Measurements from ENCODE around the gene THSD4.

The THSD4 gene

GRCh38 chr15:71440489-71441110 is 325.3 kb downstream of the THSD4 start:
- peak in 1 of 2 donors; percentile 31 for DNase-seq

- DNase-seq, result peak in 1 of 2 donors; percentile 13
These were observed 328.3 kb downstream of the THSD4 start for GRCh38 chr15:71443538-71443937.

DNA sequence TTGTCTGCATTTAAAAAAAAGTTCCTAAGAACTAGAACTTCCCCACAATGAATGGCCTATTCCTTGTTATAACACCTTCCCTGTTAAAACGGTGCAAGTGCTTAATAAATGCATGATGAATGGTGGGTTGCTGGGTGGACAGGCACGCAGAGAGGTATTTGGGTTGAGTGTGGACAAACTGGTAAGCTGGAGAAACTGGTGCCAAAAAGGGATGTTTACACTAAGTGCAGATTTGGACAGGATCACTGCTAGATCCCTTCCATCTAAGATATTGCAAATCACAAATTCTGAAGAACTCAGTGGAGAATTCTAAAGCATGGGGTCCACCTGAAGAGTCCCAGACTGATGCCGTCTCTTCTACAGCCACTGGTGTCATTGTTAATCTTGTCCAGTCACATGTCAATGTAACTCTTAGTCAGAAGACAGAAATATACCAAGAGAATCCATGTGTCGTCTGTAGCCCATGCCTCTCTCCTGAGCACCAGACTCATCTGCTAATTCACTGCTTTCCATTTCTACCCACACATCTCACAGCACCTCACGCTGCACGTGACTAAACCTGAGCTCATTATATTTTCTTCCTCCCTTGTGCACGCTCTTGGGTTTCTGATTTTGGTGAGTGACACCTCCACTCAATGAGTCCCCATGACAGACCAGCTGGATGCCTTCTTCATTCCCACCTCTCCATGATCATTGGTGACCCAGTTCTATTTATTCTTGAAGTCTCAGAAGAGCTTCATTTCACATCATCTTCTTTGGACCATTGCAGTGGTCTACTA is 328.9 kb downstream of the THSD4 start:
- DNase-seq, result no peak

GRCh38 chr15:71444866-71445590 is 329.8 kb downstream of the THSD4 start:
- DNase-seq, result no peak

DNA sequence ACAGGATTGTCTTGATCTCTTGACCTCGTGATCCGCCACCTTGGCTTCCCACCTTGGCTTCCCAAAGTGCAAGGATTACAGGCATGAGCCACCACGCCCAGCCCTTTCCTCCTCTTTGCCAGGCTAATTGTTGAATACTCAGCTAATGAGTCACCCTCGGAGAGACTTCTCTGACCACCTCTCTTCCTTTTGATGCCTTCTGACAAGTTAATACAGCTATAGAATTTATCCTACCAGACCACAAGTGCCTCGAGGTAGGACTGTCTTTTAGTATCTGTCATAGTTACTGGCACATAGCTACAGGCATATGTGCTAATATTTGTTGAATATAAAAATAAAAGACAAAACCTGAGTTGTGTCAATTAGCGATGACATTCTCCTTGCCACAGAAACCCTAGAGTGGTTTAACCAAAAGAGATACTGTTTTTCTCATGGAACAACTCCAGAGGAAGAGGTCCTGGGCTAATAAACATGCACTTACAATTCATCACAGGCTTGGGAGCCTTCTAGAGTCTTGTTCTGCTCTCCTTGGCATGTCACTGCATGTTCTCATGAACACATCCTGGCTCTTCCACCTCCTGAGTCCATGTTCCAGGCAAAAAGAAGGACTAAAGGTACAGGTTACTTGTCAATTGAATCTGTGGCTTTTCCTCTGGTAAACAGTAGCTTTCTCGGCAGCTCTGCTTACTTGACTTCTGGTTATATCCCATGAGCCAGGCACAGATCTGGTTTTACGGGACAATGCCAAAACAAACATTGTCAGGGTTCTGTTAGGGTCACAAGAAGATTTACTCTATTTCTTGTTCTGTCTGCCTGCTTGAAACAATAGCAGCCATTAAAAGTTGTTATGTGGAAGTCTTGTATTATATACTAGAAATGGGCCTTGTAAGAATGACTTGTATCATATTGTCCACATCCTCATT is 332.3 kb downstream of the THSD4 start:
- DNase-seq, result no peak

GRCh38 chr15:71448688-71449114 is 333.4 kb downstream of the THSD4 start:
- DNase-seq, result peak in 1 of 2 donors; percentile 15

DNA sequence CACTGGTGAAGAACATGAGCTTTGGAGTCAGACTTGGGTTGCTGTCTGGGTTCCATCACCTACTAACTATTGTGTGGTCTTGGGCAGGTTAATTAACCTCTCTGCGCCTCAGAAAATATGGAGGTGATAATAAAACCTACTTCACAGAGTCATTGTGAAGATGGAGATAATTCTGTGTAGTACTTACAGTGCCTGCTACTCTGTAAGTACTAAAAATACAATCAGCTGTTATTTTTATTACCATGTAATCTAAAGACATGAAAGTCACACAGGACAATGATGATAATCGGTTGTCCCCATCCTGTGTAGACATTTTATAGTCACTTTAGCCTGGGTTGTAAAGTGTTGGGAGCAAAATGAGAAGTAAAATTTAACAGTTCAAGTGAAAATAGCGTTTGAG is 334.1 kb downstream of the THSD4 start:
- DNase-seq, result no peak

DNA sequence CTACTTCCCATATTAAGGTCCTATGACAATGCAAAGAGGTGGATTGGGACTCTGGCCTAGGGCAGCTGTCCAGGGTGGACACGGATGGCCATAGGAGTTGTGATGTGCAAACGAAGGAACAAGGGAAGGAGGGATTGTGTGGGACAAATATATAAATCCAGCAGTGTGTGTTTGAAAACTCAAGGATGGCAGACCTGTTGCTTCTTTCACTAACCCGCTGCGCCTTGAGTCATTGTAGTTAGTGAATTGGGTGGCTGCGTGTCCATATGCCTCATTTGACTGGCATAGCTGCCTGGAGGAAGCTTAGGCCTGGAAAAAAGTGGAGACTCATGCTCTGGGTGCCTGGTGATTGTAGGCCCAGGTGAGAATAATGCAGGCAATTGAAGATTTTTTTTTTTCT is 334.7 kb downstream of the THSD4 start:
- DNase-seq, result no peak

DNA sequence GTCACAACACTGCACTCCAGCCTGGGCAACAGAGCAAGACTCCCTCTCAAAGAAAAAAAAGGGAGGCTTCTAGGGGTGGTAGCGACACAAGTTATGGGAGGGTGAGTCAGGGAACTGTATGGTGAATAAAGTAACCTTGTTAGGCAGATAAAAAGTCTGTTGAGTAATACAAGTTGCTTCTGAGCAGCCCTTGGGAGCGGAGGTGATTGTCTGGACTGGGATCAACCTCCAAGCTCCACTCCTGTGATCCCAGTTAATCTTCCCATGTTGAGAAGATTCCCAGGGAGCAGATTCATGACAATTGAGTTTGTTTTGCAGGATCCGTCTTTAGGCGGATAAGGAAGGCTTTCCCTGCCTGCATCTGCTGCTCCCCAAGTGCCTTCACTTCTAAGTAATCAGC is 335.9 kb downstream of the THSD4 start:
- DNase-seq, result no peak

DNA sequence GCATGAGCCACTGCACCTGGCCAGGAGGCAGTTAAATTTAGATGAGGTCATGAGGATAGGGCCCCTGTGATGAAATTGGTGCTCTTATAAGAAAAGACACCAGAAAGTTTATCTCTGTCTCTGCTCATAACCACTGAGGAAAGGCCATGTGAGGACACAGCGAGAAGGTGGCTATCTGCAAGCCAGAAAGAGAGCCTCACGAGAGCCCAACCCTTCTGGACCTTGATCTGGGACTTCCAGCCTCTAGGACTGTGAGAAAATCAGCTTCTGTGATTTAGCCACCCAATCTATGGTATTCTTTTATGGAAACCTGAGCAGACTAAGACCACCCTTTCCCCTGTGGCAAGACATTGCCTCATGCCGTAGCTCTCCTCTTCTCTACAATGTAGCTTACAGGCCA is 337.6 kb downstream of the THSD4 start:
- no peak for DNase-seq

DNA sequence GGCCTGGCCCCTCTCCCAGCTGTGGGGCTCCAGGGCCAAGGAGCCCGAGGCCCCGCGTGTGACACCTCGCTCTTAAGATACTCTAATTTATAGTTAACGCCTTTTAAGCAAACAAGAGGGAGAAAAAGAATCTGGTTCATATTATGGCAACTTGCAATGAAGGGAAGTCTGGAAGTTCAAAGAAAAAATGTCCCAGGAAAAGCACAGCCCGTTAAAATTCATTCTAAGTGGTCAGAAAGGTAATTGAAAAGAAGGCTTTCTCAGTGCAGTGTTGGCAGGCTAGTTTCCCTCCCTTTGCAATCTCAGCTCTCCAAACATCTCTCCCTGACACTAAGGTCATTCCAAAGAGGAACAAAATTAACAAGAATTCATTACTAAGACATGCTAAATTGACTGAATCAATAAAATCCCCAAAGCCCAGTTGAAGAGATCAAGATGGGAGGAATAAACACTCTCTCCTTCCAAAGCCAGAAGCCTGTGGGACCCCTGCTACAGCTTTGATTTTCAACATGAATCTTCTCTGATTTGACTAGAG is 339.3 kb downstream of the THSD4 start:
- no peak for DNase-seq

- DNase-seq, result no peak
These were observed 339.8 kb downstream of the THSD4 start for GRCh38 chr15:71455107-71455506.

- DNase-seq, result no peak
These were observed 340.6 kb downstream of the THSD4 start for GRCh38 chr15:71455878-71456277.

- DNase-seq, result no peak
These were observed 341.1 kb downstream of the THSD4 start for GRCh38 chr15:71456362-71456761.

DNA sequence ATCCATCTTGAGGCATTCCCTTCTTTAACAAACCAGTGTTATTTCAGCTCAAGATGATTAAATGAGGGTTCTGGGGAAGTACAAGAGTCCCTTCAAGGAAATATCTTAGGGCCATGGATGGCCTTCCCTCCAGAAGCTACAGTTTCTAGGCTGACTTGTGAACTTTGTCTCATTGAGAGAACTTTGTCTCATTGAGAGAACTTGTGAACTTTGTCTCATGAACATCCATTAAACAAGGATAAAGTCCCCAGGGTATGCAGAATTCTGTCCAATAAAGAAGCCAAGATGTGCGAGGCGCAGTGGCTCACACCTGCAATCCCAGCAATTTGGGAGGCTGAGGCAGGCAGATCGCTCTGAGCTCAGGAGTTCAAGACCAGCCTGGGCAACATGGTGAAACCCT is 341.5 kb downstream of the THSD4 start:
- no peak for DNase-seq

- no peak for DNase-seq
These were observed 342.9 kb downstream of the THSD4 start for GRCh38 chr15:71458089-71458660.

DNA sequence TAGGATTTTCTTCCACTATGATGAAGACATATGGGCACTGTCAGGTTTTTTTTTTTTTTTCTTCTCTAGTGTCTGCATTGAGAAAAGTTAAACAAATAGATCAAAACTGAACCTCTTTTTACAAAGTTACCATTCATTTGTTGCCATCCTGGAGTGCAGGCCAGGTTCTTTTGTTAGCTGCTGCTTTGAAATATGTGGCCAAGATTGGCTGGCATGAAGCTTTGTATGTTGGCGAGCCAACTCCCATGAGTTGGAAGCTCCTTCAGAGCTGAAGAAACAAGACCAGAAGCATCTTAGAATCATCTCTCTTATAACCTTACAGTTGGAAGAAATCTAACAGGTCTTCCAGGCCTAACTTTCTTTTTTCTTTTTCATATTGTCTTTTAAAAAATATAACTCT is 346.5 kb downstream of the THSD4 start:
- DNase-seq, result no peak

DNA sequence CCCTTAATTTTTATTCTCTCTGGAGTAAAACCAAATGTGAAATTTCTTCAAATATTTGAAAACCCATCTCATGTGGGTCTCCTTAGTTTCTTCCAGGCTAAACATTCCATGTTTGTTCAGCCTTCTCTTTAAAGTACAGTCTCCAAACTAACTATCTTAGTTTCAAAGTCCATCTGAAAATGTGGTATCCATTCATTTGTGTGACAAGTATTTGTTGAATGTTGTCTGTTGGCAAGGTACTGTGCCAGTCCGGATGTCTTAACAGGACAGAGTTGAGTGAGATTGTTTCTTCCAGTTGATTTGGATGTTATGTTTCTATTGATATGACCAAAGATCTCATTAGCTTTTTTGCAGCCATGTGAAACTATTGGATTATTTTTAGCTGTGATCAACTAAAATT is 347.4 kb downstream of the THSD4 start:
- DNase-seq, result no peak

GRCh38 chr15:71463156-71463665 is 347.9 kb downstream of the THSD4 start:
- DNase-seq, result no peak

DNA sequence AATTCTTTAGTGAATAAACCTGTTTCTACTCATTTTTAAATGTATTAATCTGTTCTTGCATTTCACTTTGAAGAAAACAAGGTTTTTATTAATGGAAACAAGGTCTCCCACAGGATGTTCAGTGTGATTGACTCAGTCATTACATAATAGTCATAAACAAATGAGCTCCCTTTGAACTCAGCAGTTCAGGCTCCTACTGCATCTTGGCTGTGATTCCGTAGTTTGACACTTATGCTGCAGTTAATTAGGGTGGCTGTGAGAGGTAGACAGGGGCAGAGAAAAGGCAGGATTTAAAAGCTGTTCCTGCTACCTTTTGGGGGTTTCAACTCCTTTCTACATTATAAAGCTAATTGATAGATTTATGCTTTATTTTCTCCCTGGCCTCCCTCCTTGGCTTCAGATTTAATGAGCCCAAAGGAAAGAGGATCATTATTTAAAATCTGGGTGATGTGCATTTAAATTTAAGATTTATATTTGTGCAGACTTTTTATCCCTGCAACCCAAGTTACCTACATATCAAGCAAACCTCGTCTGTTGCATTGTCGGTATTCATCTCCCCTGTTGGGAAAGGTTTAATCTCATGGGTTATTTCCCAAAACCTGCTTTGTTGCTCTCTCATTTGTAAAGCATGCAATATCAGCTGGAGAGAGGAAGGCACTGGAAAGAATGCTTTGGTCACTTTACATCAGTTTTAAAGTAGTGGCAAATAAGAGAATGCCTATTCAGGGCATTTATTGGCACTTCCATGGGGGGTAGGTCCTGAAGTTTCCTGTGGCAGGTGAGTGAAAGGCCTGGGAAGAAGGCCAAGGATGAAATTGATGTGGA is 350.1 kb downstream of the THSD4 start:
- no peak for DNase-seq

DNA sequence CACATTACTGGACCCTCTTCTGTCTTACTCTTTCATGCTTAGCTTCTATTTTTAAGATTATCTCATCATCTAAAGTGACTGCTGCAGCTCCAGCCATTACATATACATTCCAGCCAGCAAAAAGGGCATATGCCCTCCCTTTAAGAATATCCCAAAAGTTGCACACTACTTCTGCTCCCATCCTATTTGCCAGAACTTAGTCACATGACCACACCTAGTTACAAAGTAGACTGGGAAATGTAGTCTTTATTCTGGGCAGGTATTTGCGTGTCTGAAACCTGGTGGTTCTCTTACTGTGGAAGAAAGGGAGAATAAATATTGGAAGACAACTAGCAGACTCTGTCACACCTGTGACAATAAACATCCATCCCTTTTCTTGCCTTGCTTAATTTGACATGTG is 353.4 kb downstream of the THSD4 start:
- DNase-seq, result no peak
